Subcutaneous adipose tissue (tissue), 4 donors: ENCODE results near the gene ZNF544. TPM values are rescaled to one million over a fixed set of nuclear protein-coding genes. Genes with fewer than 3 reads are reported as not detected.

Source experiments
- CTCF ChIP-seq: fragments of 450-650 bp; IDR thresholded peaks from one replicate; pipeline ENCODE4 v1.5.1; 2016; ENCODE audit warnings: low read depth, mild to moderate bottlenecking, control low read depth, antibody characterized with exemption, moderate library complexity
- total RNA-seq, 4 donors: library from RNA; depleted of rRNA; stranded (reverse); fragments of >200 nt; gene quantifications; one replicate each; pipeline ENCODE4 v1.1.0, GENCODE V29; 2016

The ZNF544 gene
- total RNA-seq, 4 donors from 2014 or later: 8.7 to 19.6 (median 13.9) TPM

GRCh38 chr19:58203814-58204475 is 24.8 kb upstream of the ZNF544 start:
- no peak for TF ChIP-seq CTCF

GRCh38 chr19:58204566-58204965 is 24.1 kb upstream of the ZNF544 start:
- TF ChIP-seq CTCF: no peak

- TF ChIP-seq CTCF: no peak
Measured at GRCh38 chr19:58209577-58209976, 19.1 kb upstream of the ZNF544 start.

GRCh38 chr19:58212336-58213074 is 16.2 kb upstream of the ZNF544 start:
- TF ChIP-seq CTCF: no peak

GRCh38 chr19:58213075-58213369 is 15.7 kb upstream of the ZNF544 start:
- no peak for TF ChIP-seq CTCF

- TF ChIP-seq CTCF: no peak
Measured at GRCh38 chr19:58217069-58217481, 11.6 kb upstream of the ZNF544 start.

GRCh38 chr19:58217607-58218391 is 10.9 kb upstream of the ZNF544 start:
- no peak for TF ChIP-seq CTCF
